ENCODE results near the gene RAD9A. TPM values are rescaled to one million over a fixed set of nuclear protein-coding genes. Genes with fewer than 3 reads are reported as not detected.

RAD9A gene
- total RNA-seq, 1 donor from 2014 or later, result 7.3 TPM

GRCh38 chr11:67437809-67438157, 46.0 kb downstream of the RAD9A start:
- DNase-seq (ENCODE audit: extremely low read depth, low read depth, low spot score), result no peak

- DNase-seq (ENCODE audit: extremely low read depth, low read depth, low spot score), result no peak
These were observed 46.5 kb downstream of the RAD9A start for GRCh38 chr11:67438158-67438902.

GRCh38 chr11:67439321-67440228, 47.8 kb downstream of the RAD9A start:
- DNase-seq (ENCODE audit: extremely low read depth, low read depth, low spot score), result no peak

GRCh38 chr11:67440229-67441097, 48.7 kb downstream of the RAD9A start:
- DNase-seq (ENCODE audit: extremely low read depth, low read depth, low spot score), result no peak

- DNase-seq (ENCODE audit: extremely low read depth, low read depth, low spot score), result no peak
These were observed 49.3 kb downstream of the RAD9A start for GRCh38 chr11:67441098-67441563.

GRCh38 chr11:67441731-67442351, 50.1 kb downstream of the RAD9A start:
- no peak for DNase-seq (ENCODE audit: extremely low read depth, low read depth, low spot score)

- DNase-seq (ENCODE audit: extremely low read depth, low read depth, low spot score), result no peak
These were observed 51.0 kb downstream of the RAD9A start for GRCh38 chr11:67442504-67443404.

- no peak for DNase-seq (ENCODE audit: extremely low read depth, low read depth, low spot score)
These were observed 53.7 kb downstream of the RAD9A start for GRCh38 chr11:67445515-67445914.

Other genes with a start within 250 kb of the RAD9A start
- gene GRK2, start 125.5 kb upstream of the RAD9A start, total RNA-seq, result 45.8 and 72.7 TPM in 2 replicates
- gene ANKRD13D, start 102.7 kb upstream of the RAD9A start, total RNA-seq, result 27.9 and 44.2 TPM in 2 replicates
- gene SSH3, start 88.5 kb upstream of the RAD9A start, total RNA-seq, result 16.7 and 19.2 TPM in 2 replicates
- 120 and 151 TPM in 2 replicates for gene POLD4, start 38.4 kb upstream of the RAD9A start, total RNA-seq
- 6.2 and 6.9 TPM in 2 replicates for gene CLCF1, start 18.4 kb upstream of the RAD9A start, total RNA-seq
- gene PPP1CA, start 9.9 kb downstream of the RAD9A start, total RNA-seq, result 218 and 230 TPM in 2 replicates
- gene TBC1D10C, start 12.1 kb downstream of the RAD9A start, total RNA-seq, result 0.23 TPM in 1 of 2 replicates, not detected in the other
- gene CARNS1, start 23.7 kb downstream of the RAD9A start, total RNA-seq, result 0.10 and 0.18 TPM in 2 replicates
- 39.4 and 39.9 TPM in 2 replicates for gene RPS6KB2, start 36.5 kb downstream of the RAD9A start, total RNA-seq
- gene PTPRCAP, start 45.7 kb downstream of the RAD9A start, total RNA-seq, result 2.2 TPM in 1 of 2 replicates, not detected in the other
- gene CORO1B, start 51.5 kb downstream of the RAD9A start, total RNA-seq, result 143 and 144 TPM in 2 replicates
- not detected in 2 replicates for gene GPR152, start 60.7 kb downstream of the RAD9A start, total RNA-seq
- gene CABP4, start 63.4 kb downstream of the RAD9A start, total RNA-seq, result 1.3 and 1.7 TPM in 2 replicates
- gene TMEM134, start 77.3 kb downstream of the RAD9A start, total RNA-seq, result 32.9 and 88.6 TPM in 2 replicates
- gene AIP, start 91.0 kb downstream of the RAD9A start, total RNA-seq, result 43.2 and 51.9 TPM in 2 replicates
- gene PITPNM1, start 113.4 kb downstream of the RAD9A start, total RNA-seq, result 18.7 and 64.1 TPM in 2 replicates
- gene CDK2AP2, start 116.2 kb downstream of the RAD9A start, total RNA-seq, result 71.9 and 77.3 TPM in 2 replicates
- not detected in 2 replicates for gene CABP2, start 131.5 kb downstream of the RAD9A start, total RNA-seq
- gene GSTP1, start 191.8 kb downstream of the RAD9A start, total RNA-seq, result 1,181 and 1,195 TPM in 2 replicates
- gene NDUFV1, start 214.9 kb downstream of the RAD9A start, total RNA-seq, result 180 and 184 TPM in 2 replicates
- 7.4 and 10.1 TPM in 2 replicates for gene NUDT8, start 238.0 kb downstream of the RAD9A start, total RNA-seq
- not detected in 2 replicates for gene TBX10, start 247.8 kb downstream of the RAD9A start, total RNA-seq